RCC 7860 (cell line): ENCODE data around the gene HECTD4.
"Not testable (repeated sequence)": the region's sequence is repeated elsewhere in the genome, so short reads cannot be mapped to it uniquely, and the experiment has no call there.

Experiments
- DNase-seq: peaks from one replicate; pipeline ENCODE4 v3.0.0-alpha.2; 2015; ENCODE audit warnings: low spot score
- FAIRE-seq: peaks from 2 replicates; lab custom pipeline; 2012; peaks lifted over from hg19 to GRCh38; lab: Jason Lieb, UNC

Gene HECTD4

GRCh38 chr12:112275836-112276235 lies 106.4 kb downstream of the HECTD4 start:
- FAIRE-seq (no peak), DNase-seq (no peak)

GRCh38 chr12:112275207-112275606 lies 107.0 kb downstream of the HECTD4 start:
- DNase-seq (no peak), FAIRE-seq (no peak)

GRCh38 chr12:112270673-112271072 lies 111.6 kb downstream of the HECTD4 start:
- DNase-seq (no peak), FAIRE-seq (no peak)

- no peak for DNase-seq
- no peak for FAIRE-seq
Observed at GRCh38 chr12:112266473-112266872, 115.8 kb downstream of the HECTD4 start.

GRCh38 chr12:112261559-112261958 lies 120.7 kb downstream of the HECTD4 start:
- no peak for DNase-seq
- FAIRE-seq = no peak

GRCh38 chr12:112258926-112259325 lies 123.3 kb downstream of the HECTD4 start:
- no peak for FAIRE-seq
- no peak for DNase-seq

GRCh38 chr12:112256780-112257179 lies 125.5 kb downstream of the HECTD4 start:
- DNase-seq (no peak), FAIRE-seq (no peak)

- FAIRE-seq (no peak), DNase-seq (no peak)
Observed at GRCh38 chr12:112252184-112252583, 130.0 kb downstream of the HECTD4 start.

- FAIRE-seq, DNase-seq: not testable (repeated sequence)
Observed at GRCh38 chr12:112244902-112245301, 137.3 kb downstream of the HECTD4 start.

- no peak for FAIRE-seq
Observed at GRCh38 chr12:112243255-112244110, 138.7 kb downstream of the HECTD4 start.

GRCh38 chr12:112241176-112241575 lies 141.1 kb downstream of the HECTD4 start:
- FAIRE-seq (no peak), DNase-seq (no peak)

More at GRCh38 chr12:112243255-112244110, 138.7 kb downstream of the HECTD4 start:
- DNase-seq = no peak

GRCh38 chr12:112239881-112240280 lies 142.3 kb downstream of the HECTD4 start:
- DNase-seq (no peak), FAIRE-seq (no peak)

- FAIRE-seq = no peak
- DNase-seq = no peak
Observed at GRCh38 chr12:112239020-112239419, 143.2 kb downstream of the HECTD4 start.

GRCh38 chr12:112238441-112238840 lies 143.8 kb downstream of the HECTD4 start:
- no peak for FAIRE-seq
- no peak for DNase-seq

GRCh38 chr12:112236786-112237185 lies 145.4 kb downstream of the HECTD4 start:
- DNase-seq = no peak
- no peak for FAIRE-seq

- DNase-seq = no peak
- no peak for FAIRE-seq
Observed at GRCh38 chr12:112236386-112236785, 145.8 kb downstream of the HECTD4 start.

GRCh38 chr12:112234303-112234702 lies 147.9 kb downstream of the HECTD4 start:
- DNase-seq (no peak), FAIRE-seq (no peak)

- DNase-seq (no peak), FAIRE-seq (no peak)
Observed at GRCh38 chr12:112233242-112233641, 149.0 kb downstream of the HECTD4 start.

- no peak for FAIRE-seq
- DNase-seq = no peak
Observed at GRCh38 chr12:112230136-112230535, 152.1 kb downstream of the HECTD4 start.

- DNase-seq (no peak), FAIRE-seq (no peak)
Observed at GRCh38 chr12:112226768-112227167, 155.5 kb downstream of the HECTD4 start.

GRCh38 chr12:112220628-112221027 lies 161.6 kb downstream of the HECTD4 start:
- FAIRE-seq, DNase-seq: not testable (repeated sequence)

GRCh38 chr12:112219195-112219594 lies 163.0 kb downstream of the HECTD4 start:
- FAIRE-seq = no peak

GRCh38 chr12:112218150-112218549 lies 164.1 kb downstream of the HECTD4 start:
- DNase-seq (no peak), FAIRE-seq (no peak)

More at GRCh38 chr12:112219195-112219594, 163.0 kb downstream of the HECTD4 start:
- no peak for DNase-seq
